ENCODE measurements around the gene BID. TPM values are rescaled to one million over a fixed set of nuclear protein-coding genes. Genes with fewer than 3 reads are reported as not detected.

The BID gene
- total and polyA plus RNA-seq, 10 of the 15 experiments (the other 5 are each of a cell fraction or from before 2014, with no cell fraction given): 7.9 to 241 (median 136) TPM

GRCh38 chr22:17781319-17782031, 7.2 kb upstream of the BID start (continued):
- TF ChIP-seq, protein P1, sequence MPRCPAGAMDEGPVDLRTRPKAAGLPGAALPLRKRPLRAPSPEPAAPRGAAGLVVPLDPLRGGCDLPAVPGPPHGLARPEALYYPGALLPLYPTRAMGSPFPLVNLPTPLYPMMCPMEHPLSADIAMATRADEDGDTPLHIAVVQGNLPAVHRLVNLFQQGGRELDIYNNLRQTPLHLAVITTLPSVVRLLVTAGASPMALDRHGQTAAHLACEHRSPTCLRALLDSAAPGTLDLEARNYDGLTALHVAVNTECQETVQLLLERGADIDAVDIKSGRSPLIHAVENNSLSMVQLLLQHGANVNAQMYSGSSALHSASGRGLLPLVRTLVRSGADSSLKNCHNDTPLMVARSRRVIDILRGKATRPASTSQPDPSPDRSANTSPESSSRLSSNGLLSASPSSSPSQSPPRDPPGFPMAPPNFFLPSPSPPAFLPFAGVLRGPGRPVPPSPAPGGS (IDR thresholded peaks at IDR 0.05; ENCODE audit: borderline replicate concordance, insufficient read depth, low read depth, low read length, poor library complexity, severe bottlenecking): peak; percentile 10
- TF ChIP-seq ASH2L (IDR thresholded peaks at IDR 0.05; ENCODE audit: borderline replicate concordance, low read depth): no peak
- TF ChIP-seq MYC (IDR thresholded peaks at IDR 0.05; ENCODE audit: insufficient read depth, insufficient read length, insufficient replicate concordance, low read length, severe bottlenecking): no peak
- TF ChIP-seq EED (IDR thresholded peaks at IDR 0.05; ENCODE audit: low read depth): 0 out of 2 replicates have a peak, but pooled peaks have one; percentile 32
- 0 out of 2 replicates have a peak, but pooled peaks have one; percentile 23 for TF ChIP-seq TCF12 (IDR thresholded peaks at IDR 0.05; ENCODE audit: low read depth, low read length)
- no peak for TF ChIP-seq NFIC (IDR thresholded peaks at IDR 0.05; ENCODE audit: low read depth, low read length)
- TF ChIP-seq RELA (IDR thresholded peaks at IDR 0.05; ENCODE audit: borderline replicate concordance, partially characterized antibody): peak; percentile 77
- TF ChIP-seq PAX5 (IDR thresholded peaks at IDR 0.05; ENCODE audit: borderline replicate concordance, low read depth, low read length): no peak
- TF ChIP-seq ZNF622 (IDR thresholded peaks at IDR 0.05): no peak
- TF ChIP-seq POLR2A (IDR thresholded peaks at IDR 0.05; ENCODE audit: low read depth, low read length): 0 out of 2 replicates have a peak, but pooled peaks have one; percentile 28
- peak in 1 of 2 experiments; percentile 25; a peak in 2 of 4 replicates for TF ChIP-seq IKZF2 (IDR thresholded peaks at IDR 0.05)
- peak; percentile 36; the same call in 1 of the 2 replicates for TF ChIP-seq MXI1 (IDR thresholded peaks at IDR 0.05; ENCODE audit: low read depth, low read length)
- TF ChIP-seq YY1 (IDR thresholded peaks at IDR 0.05; ENCODE audit: low read depth, low read length): peak; percentile 31; the same call in 1 of the 2 replicates
- TF ChIP-seq, protein P2, sequence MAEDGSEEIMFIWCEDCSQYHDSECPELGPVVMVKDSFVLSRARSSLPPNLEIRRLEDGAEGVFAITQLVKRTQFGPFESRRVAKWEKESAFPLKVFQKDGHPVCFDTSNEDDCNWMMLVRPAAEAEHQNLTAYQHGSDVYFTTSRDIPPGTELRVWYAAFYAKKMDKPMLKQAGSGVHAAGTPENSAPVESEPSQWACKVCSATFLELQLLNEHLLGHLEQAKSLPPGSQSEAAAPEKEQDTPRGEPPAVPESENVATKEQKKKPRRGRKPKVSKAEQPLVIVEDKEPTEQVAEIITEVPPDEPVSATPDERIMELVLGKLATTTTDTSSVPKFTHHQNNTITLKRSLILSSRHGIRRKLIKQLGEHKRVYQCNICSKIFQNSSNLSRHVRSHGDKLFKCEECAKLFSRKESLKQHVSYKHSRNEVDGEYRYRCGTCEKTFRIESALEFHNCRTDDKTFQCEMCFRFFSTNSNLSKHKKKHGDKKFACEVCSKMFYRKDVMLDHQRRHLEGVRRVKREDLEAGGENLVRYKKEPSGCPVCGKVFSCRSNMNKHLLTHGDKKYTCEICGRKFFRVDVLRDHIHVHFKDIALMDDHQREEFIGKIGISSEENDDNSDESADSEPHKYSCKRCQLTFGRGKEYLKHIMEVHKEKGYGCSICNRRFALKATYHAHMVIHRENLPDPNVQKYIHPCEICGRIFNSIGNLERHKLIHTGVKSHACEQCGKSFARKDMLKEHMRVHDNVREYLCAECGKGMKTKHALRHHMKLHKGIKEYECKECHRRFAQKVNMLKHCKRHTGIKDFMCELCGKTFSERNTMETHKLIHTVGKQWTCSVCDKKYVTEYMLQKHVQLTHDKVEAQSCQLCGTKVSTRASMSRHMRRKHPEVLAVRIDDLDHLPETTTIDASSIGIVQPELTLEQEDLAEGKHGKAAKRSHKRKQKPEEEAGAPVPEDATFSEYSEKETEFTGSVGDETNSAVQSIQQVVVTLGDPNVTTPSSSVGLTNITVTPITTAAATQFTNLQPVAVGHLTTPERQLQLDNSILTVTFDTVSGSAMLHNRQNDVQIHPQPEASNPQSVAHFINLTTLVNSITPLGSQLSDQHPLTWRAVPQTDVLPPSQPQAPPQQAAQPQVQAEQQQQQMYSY (CRISPR knock-in tag; IDR thresholded peaks at IDR 0.05): no peak
- no peak for TF ChIP-seq CUX1 (IDR thresholded peaks at IDR 0.05; ENCODE audit: insufficient replicate concordance, low read depth, low read length)
- peak; percentile 56 for TF ChIP-seq RUNX3 (IDR thresholded peaks at IDR 0.05; ENCODE audit: low read length)

Measured in GM12878 (cell line).